K562 (cell line): ENCODE measurements around the gene SPSB1. TPM values are rescaled to one million over a fixed set of nuclear protein-coding genes. Genes with fewer than 3 reads are reported as not detected.

Source experiments
- CREB3L1 ChIP-seq: fragments of 450-650 bp; IDR thresholded peaks from 2 replicates; pipeline ENCODE4 v1.6.1; 2014; ENCODE audit warnings: low read depth, mild to moderate bottlenecking, moderate library complexity, borderline replicate concordance
- CTBP1 ChIP-seq: fragments of 450-650 bp; IDR thresholded peaks from 2 replicates; pipeline ENCODE4 v1.6.1; 2016; ENCODE audit warnings: borderline replicate concordance
- E4F1 ChIP-seq: fragments of 250-450 bp; sonication (Bioruptor Pico); IDR thresholded peaks from 2 replicates; pipeline ENCODE4 v1.5.0; 2021; ENCODE audit warnings: mild to moderate bottlenecking, borderline replicate concordance
- GMEB1 ChIP-seq: fragments of 250-450 bp; sonication (Bioruptor Pico); IDR thresholded peaks from 2 replicates; pipeline ENCODE4 v1.4.0; 2020; ENCODE audit warnings: mild to moderate bottlenecking
- NR0B1 ChIP-seq: fragments of 450-650 bp; IDR thresholded peaks from one replicate; pipeline ENCODE4 v1.6.1; 2018; ENCODE audit warnings: mild to moderate bottlenecking, moderate library complexity; ENCODE audit not compliant: partially characterized antibody
- SAFB2 ChIP-seq: fragments of 200-400 bp; formaldehyde crosslinking; IDR thresholded peaks from 2 replicates; pipeline ENCODE4 v1.6.1; 2018; ENCODE audit warnings: borderline replicate concordance, low read length, low read depth, moderate library complexity; ENCODE audit not compliant: severe bottlenecking
- ZNF143 ChIP-seq: sonication (generic); formaldehyde crosslinking; IDR thresholded peaks from 2 replicates; pipeline ENCODE4 v1.9.0; 2022; ENCODE audit warnings: mild to moderate bottlenecking, missing genetic modification reagents
- ZNF395 ChIP-seq: fragments of 200-800 bp; sonication (Bioruptor generic); IDR thresholded peaks from 2 replicates; pipeline ENCODE4 v1.6.1; 2017; ENCODE audit warnings: missing genetic modification characterization, missing compliant biosample characterization
- ZNF699 ChIP-seq: fragments of 250-450 bp; sonication (Bioruptor Pico); IDR thresholded peaks from 2 replicates; pipeline ENCODE4 v1.8.0; 2021; ENCODE audit warnings: mild to moderate bottlenecking, moderate library complexity; ENCODE audit not compliant: insufficient replicate concordance
- ZNF707 ChIP-seq: fragments of 250-450 bp; sonication (Bioruptor Pico); conservative IDR thresholded peaks from 2 replicates; pipeline ENCODE4 v1.8.0; 2022; ENCODE audit warnings: inconsistent platforms, mild to moderate bottlenecking, moderate library complexity
- polyA plus RNA-seq, 8 experiments: library from polyadenylated mRNA; depleted of rRNA in 4 of 8; stranded (reverse) in 5 of 8; unstranded in 3 of 8; fragments of >200 nt; fragmentation: Nextera tagmentation in 2 of 8; fragmentation: Illumina TruSeq in 1 of 8; extraction: Ambion mirVana in 2 of 8; extraction: Trizol in 1 of 8; gene quantifications; 2 replicates each; pipeline versions ENCODE4 v1.2.1 to v1.2.3, GENCODE V29; 2011 to 2014; ENCODE audit warnings: inconsistent platforms in 1 of 8, missing spikeins in 1 of 8
- total RNA-seq, 7 experiments: library from RNA; depleted of rRNA in 6 of 7; stranded (reverse); fragments of >200 nt in 6 of 7; fragmentation: Illumina TruSeq in 2 of 7; extraction: Trizol in 2 of 7; gene quantifications; 2 replicates each; pipeline versions ENCODE4 v1.2.1 to v1.2.3, GENCODE V29; 2011 to 2021; ENCODE audit warnings: low replicate concordance in 1 of 7

Gene SPSB1
- total and polyA plus RNA-seq, 9 of the 15 experiments (the other 6 are each of a cell fraction or from before 2014, with no cell fraction given): 0.06 to 0.35 (median 0.14) TPM; not detected in 6

DNA sequence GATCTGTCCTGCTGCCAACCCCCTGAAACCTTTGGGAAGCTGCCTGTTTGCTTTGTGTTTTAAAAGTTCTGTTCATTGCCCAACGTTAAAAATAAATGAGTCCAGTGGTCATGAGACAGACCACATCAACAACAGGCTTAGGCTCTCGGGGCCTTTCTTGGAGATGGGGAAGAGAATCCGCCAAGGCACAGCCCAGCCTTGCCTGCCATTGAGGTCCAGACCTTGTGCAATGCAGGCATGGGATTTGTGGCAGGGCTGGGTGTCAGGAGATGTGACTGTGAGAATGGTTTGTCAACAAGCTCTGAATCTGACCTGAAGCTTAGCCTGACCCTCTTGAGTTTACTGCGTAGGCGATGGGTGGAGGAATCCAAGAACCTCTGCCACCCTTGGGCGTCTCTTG, 4.2 kb downstream of the SPSB1 start (continued):
- no peak for TF ChIP-seq CREB3L1
- no peak for TF ChIP-seq GMEB1
- no peak for TF ChIP-seq ZNF395 (CRISPR knock-in tag)
- no peak for TF ChIP-seq CTBP1
- TF ChIP-seq NR0B1: no peak
- TF ChIP-seq ZNF707 (CRISPR knock-in tag): no peak
- TF ChIP-seq SAFB2: no peak
- TF ChIP-seq ZNF699 (CRISPR knock-in tag): no peak
- no peak for TF ChIP-seq ZNF143 (CRISPR knock-in tag)
- TF ChIP-seq E4F1 (CRISPR knock-in tag): no peak
